Loucy (cell line): Measurements from ENCODE around the gene MGLL.

Experiments used
- EZH2phosphoT487 ChIP-seq: fragments of 200-600 bp; IDR thresholded peaks from 2 replicates; pipeline ENCODE4 v1.6.1; 2018; ENCODE audit warnings: antibody characterized with exemption, mild to moderate bottlenecking, moderate library complexity, borderline replicate concordance
- TF ChIP-seq, protein P1 (sequence below): fragments of 200-600 bp; sonication (generic); conservative IDR thresholded peaks from 2 replicates; pipeline ENCODE4 v1.5.1; 2014; ENCODE audit warnings: mild to moderate bottlenecking, antibody characterized with exemption, low read length

GRCh38 chr3:127670229-127670559 lies 152.1 kb downstream of the MGLL start:
- TF ChIP-seq, protein P1, sequence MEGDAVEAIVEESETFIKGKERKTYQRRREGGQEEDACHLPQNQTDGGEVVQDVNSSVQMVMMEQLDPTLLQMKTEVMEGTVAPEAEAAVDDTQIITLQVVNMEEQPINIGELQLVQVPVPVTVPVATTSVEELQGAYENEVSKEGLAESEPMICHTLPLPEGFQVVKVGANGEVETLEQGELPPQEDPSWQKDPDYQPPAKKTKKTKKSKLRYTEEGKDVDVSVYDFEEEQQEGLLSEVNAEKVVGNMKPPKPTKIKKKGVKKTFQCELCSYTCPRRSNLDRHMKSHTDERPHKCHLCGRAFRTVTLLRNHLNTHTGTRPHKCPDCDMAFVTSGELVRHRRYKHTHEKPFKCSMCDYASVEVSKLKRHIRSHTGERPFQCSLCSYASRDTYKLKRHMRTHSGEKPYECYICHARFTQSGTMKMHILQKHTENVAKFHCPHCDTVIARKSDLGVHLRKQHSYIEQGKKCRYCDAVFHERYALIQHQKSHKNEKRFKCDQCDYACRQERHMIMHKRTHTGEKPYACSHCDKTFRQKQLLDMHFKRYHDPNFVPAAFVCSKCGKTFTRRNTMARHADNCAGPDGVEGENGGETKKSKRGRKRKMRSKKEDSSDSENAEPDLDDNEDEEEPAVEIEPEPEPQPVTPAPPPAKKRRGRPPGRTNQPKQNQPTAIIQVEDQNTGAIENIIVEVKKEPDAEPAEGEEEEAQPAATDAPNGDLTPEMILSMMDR = no peak
- TF ChIP-seq EZH2phosphoT487 = no peak
